SK-N-SH (cell line): Measurements from ENCODE around the gene RAPGEF1. TPM values are rescaled to one million over a fixed set of nuclear protein-coding genes. Genes with fewer than 3 reads are reported as not detected.

Source experiments
- CTCF ChIA-PET: fragments of 300-600, 350-600 bp; formaldehyde crosslinking; extraction: SDS; loops from one replicate; lab custom pipeline; 2021; lab: Yijun Ruan, JAX
- POLR2A ChIA-PET: fragments of 350-600 bp; sonication (Branson Sonifier 250); formaldehyde crosslinking; extraction: SDS; loops from one replicate; lab custom pipeline; 2020; ENCODE audit warnings: antibody characterized with exemption, inconsistent platforms; lab: Yijun Ruan, JAX
- DNase-seq: peaks from one replicate; pipeline ENCODE4 v3.0.0; 2012
- H2AFZ ChIP-seq: fragments of 200-600 bp; sonication (generic); 2 replicates; pipeline ENCODE4 v1.8.1; 2016; ENCODE audit warnings: antibody characterized with exemption, mild to moderate bottlenecking, low read depth
- H3F3A ChIP-seq: fragments of 200-600 bp; sonication (generic); replicated peaks from 2 replicates; pipeline ENCODE3; 2016; ENCODE audit warnings: antibody characterized with exemption, mild to moderate bottlenecking; ENCODE audit not compliant: insufficient read depth
- H3K27ac ChIP-seq, 2 experiments: fragments of 200-500 bp in 1 of 2; fragments of 200-600 bp in 1 of 2; sonication (Bioruptor generic) in 1 of 2; sonication (generic), shearing (Covaris generic) in 1 of 2; 2 replicates each; pipeline versions ENCODE4 v1.5.1 to v1.6.1; 2014 to 2016; ENCODE audit warnings: low read depth in 2 of 2, inconsistent platforms in 1 of 2, low read length in 1 of 2, mild to moderate bottlenecking in 1 of 2, mixed read lengths in 1 of 2
- H3K27me3 ChIP-seq: fragments of 200-600 bp; sonication (generic), shearing (Covaris generic); 2 replicates; pipeline ENCODE4 v1.6.1; 2016; ENCODE audit warnings: mixed run types; ENCODE audit not compliant: insufficient read depth
- H3K36me3 ChIP-seq, 2 experiments: fragments of 200-500 bp in 1 of 2; fragments of 200-600 bp in 1 of 2; sonication (Bioruptor generic) in 1 of 2; sonication (generic) in 1 of 2; replicated peaks in 1 of 2; 2 replicates each; pipeline versions ENCODE3 to v1.5.1; 2014 to 2016; ENCODE audit warnings: low read length in 1 of 2, mild to moderate bottlenecking in 1 of 2; ENCODE audit not compliant: insufficient read depth in 2 of 2, control insufficient read depth in 1 of 2
- H3K4me1 ChIP-seq, 2 experiments: fragments of 200-500 bp in 1 of 2; fragments of 200-600 bp in 1 of 2; sonication (Bioruptor generic) in 1 of 2; sonication (generic), shearing (Covaris generic) in 1 of 2; 2 replicates each; pipeline versions ENCODE4 v1.5.1 to v1.6.1; 2014 to 2016; ENCODE audit warnings: low read depth in 1 of 2, low read length in 1 of 2, mixed run types in 1 of 2; ENCODE audit not compliant: insufficient read depth in 2 of 2, control insufficient read depth in 1 of 2
- H3K4me2 ChIP-seq: fragments of 200-600 bp; sonication (generic), shearing (Covaris generic); 2 replicates; pipeline ENCODE4 v1.6.1; 2017; ENCODE audit warnings: mixed run types
- H3K4me3 ChIP-seq, 2 experiments: fragments of 200-500 bp in 1 of 2; fragments of 200-600 bp in 1 of 2; sonication (Bioruptor generic) in 1 of 2; sonication (generic), shearing (Covaris generic) in 1 of 2; 2 replicates each; pipeline versions ENCODE4 v1.5.1 to v1.8.1; 2014 to 2016; ENCODE audit warnings: low read depth in 2 of 2, inconsistent platforms in 1 of 2, low read length in 1 of 2, mild to moderate bottlenecking in 1 of 2, mixed read lengths in 1 of 2, moderate library complexity in 1 of 2
- H3K79me2 ChIP-seq: fragments of 200-600 bp; sonication (generic); 2 replicates; pipeline ENCODE4 v1.8.1; 2017; ENCODE audit warnings: mild to moderate bottlenecking; ENCODE audit not compliant: insufficient read depth
- H3K9ac ChIP-seq: fragments of 200-600 bp; sonication (generic); 2 replicates; pipeline ENCODE4 v1.6.1; 2017; ENCODE audit warnings: mixed run types
- H3K9me2 ChIP-seq: fragments of 200-600 bp; sonication (generic); 2 replicates; pipeline ENCODE4 v1.6.1; 2017; ENCODE audit warnings: mixed run types
- H3K9me3 ChIP-seq: fragments of 200-600 bp; sonication (generic); 2 replicates; pipeline ENCODE4 v1.6.1; 2017; ENCODE audit warnings: mixed run types, mild to moderate bottlenecking, moderate library complexity
- H4K20me1 ChIP-seq: fragments of 200-600 bp; sonication (generic); 2 replicates; pipeline ENCODE4 v1.6.1; 2017; ENCODE audit warnings: mild to moderate bottlenecking, mixed run types; ENCODE audit not compliant: insufficient read depth
- EP300 ChIP-seq, 2 experiments: IDR thresholded peaks; 2 replicates each; pipeline versions ENCODE4 v1.4.0 to v1.6.1; 2012; ENCODE audit warnings: borderline replicate concordance in 1 of 2, low read depth in 1 of 2, low read length in 1 of 2
- GATA2 ChIP-seq: sonication (generic); formaldehyde crosslinking; IDR thresholded peaks from 2 replicates; pipeline ENCODE4 v1.5.0; 2020; ENCODE audit warnings: mild to moderate bottlenecking, missing genetic modification reagents
- TCF12 ChIP-seq: IDR thresholded peaks from 2 replicates; pipeline ENCODE4 v1.4.0; 2012
- TEAD4 ChIP-seq: IDR thresholded peaks from 2 replicates; pipeline ENCODE4 v1.4.0; 2012; ENCODE audit warnings: mild to moderate bottlenecking, borderline replicate concordance; ENCODE audit not compliant: insufficient read depth
- WGBS: methylation state at CpG from one replicate; pipeline ENCODE4 v1.1.6; 2017; ENCODE audit warnings: low lambda C conversion rate; 5-methylcytosine and 5-hydroxymethylcytosine counted together
- polyA plus RNA-seq, 3 experiments: library from polyadenylated mRNA; depleted of rRNA; stranded (reverse); fragments of >200 nt; gene quantifications; 2 replicates each; pipeline ENCODE4 v1.2.3, GENCODE V29; 2012
- TF ChIP-seq, protein P1 (sequence below): fragments of 150-350 bp; IDR thresholded peaks from 2 replicates; pipeline ENCODE4 v1.6.1; 2017; ENCODE audit warnings: antibody characterized with exemption, low read length, low read depth, borderline replicate concordance
- TF ChIP-seq, protein P2 (sequence below): IDR thresholded peaks from 2 replicates; pipeline ENCODE4 v1.4.0; 2012; ENCODE audit warnings: low read depth, borderline replicate concordance

RAPGEF1 gene
- polyA plus RNA-seq, 1 of the 3 experiments (the other 2 are of a cell fraction): 26.2 TPM

GRCh38 chr9:131546336-131547084 lies 193.4 kb downstream of the RAPGEF1 start:
- TF ChIP-seq GATA2 (CRISPR knock-in tag): peak; percentile 49; the same call in 1 of the 2 replicates
- no peak for TF ChIP-seq TEAD4
- peak; percentile 82 for DNase-seq
- no peak overlapping the region for H3K9ac ChIP-seq
- ChIA-PET POLR2A (no interaction called here), CTCF (interaction anchor here (1.1 to 2.3 kb wide), 4 partner anchors 9 to 196 kb away, joined by 3 to 9 read pairs (median 6); partner anchors contain the start of genes RAPGEF1 and UCK1)
- H3K36me3 ChIP-seq: no peaks in the 10 kb centered on the region
- no peak overlapping the region for H2AFZ ChIP-seq
- 12% methylated on average over 22 of the region's 49 CpGs for WGBS
- peak overlapping the region; percentile 24 to 31; a peak in 3 of 4 replicates for H3K4me3 ChIP-seq
- H3K79me2 ChIP-seq: no peaks in the 10 kb centered on the region
- H3K4me1 ChIP-seq: peaks cover 0 to 5% of the 10 kb centered on the region in 2 experiments; a peak in 1 of 4 replicates
- peaks cover 15% of the 10 kb centered on the region for H3K9me3 ChIP-seq
- H3K9me2 ChIP-seq: no peaks in the 10 kb centered on the region
- H3K27ac ChIP-seq: no peak overlapping the region
- H3K27me3 ChIP-seq: peaks cover 41% of the 10 kb centered on the region
- no peaks in the 10 kb centered on the region for H4K20me1 ChIP-seq
- peak overlapping the region; percentile 70 for H3K4me2 ChIP-seq
- H3F3A ChIP-seq: no peaks in the 10 kb centered on the region

DNA sequence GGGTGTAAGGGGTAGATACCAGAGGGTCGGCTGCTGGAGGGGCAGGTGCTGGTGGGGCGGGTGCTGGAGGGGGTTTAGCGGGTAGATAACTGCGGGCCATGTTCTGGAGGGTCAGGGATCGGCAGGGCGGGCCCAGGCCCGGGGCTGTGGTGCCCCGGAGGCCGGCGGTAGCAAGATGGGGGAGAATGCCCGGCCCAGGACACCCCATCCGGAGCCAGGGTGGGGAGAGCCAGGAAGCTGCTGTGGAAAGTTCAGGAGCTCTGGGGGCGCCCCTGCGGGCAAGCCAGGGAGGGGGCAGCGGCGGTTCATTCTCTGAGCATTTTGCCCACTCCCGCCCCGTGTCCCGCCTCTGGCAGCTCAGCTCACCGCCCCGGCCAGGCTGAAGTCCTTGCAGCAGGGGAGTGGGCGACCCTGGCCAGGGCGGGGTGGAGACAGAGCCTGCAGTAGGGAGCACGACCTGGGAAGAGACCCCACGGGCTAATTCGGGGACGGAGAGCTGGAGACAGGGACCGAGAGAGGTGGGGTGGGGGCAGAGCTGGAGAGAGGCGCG lies 194.0 kb downstream of the RAPGEF1 start:
- Histone ChIP-seq H3K9me2 (no peaks in the 10 kb centered on the region), H3K9me3 (peaks cover 15% of the 10 kb centered on the region), H3K79me2 (no peaks in the 10 kb centered on the region), H3K4me3 (peak overlapping the region in 1 of 2 experiments; percentile 31; a peak in 2 of 4 replicates), H3K9ac (no peak overlapping the region), H3K4me1 (peaks cover 0 to 5% of the 10 kb centered on the region in 2 experiments; a peak in 1 of 4 replicates), H2AFZ (no peak overlapping the region), H3K27me3 (peaks cover 41% of the 10 kb centered on the region), H3K27ac (no peak overlapping the region), H3K4me2 (peak overlapping the region; percentile 70; the same call in 1 of the 2 replicates), H3K36me3 (no peaks in the 10 kb centered on the region), H3F3A (no peaks in the 10 kb centered on the region), H4K20me1 (no peaks in the 10 kb centered on the region)
- 2% methylated on average over 14 of the region's 30 CpGs for WGBS
- DNase-seq: peak; percentile 57
- TF ChIP-seq, protein P1, sequence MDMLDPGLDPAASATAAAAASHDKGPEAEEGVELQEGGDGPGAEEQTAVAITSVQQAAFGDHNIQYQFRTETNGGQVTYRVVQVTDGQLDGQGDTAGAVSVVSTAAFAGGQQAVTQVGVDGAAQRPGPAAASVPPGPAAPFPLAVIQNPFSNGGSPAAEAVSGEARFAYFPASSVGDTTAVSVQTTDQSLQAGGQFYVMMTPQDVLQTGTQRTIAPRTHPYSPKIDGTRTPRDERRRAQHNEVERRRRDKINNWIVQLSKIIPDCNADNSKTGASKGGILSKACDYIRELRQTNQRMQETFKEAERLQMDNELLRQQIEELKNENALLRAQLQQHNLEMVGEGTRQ: no peak
- TF ChIP-seq, protein P2, sequence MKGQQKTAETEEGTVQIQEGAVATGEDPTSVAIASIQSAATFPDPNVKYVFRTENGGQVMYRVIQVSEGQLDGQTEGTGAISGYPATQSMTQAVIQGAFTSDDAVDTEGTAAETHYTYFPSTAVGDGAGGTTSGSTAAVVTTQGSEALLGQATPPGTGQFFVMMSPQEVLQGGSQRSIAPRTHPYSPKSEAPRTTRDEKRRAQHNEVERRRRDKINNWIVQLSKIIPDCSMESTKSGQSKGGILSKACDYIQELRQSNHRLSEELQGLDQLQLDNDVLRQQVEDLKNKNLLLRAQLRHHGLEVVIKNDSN: no peak
- no peak for TF ChIP-seq EP300 (IDR thresholded peaks at IDR 0.05; ENCODE audit: borderline replicate concordance in 1 of 2, low read depth in 1 of 2, low read length in 1 of 2)
- no peak for TF ChIP-seq TCF12
- ChIA-PET CTCF (interaction anchor here (1.0 to 2.3 kb wide), 4 partner anchors 14 to 196 kb away, joined by 3 to 9 read pairs (median 6); partner anchors contain the start of genes RAPGEF1 and UCK1), POLR2A (no interaction called here)
